ENCODE results near the gene HNRNPAB. TPM values are rescaled to one million over a fixed set of nuclear protein-coding genes. Genes with fewer than 3 reads are reported as not detected.
"Not testable (repeated sequence)": the region's sequence is repeated elsewhere in the genome, so short reads cannot be mapped to it uniquely, and the experiment has no call there.

The HNRNPAB gene
- total RNA-seq, 2 donors from 2014 or later: 66.3 to 124 TPM

DNA sequence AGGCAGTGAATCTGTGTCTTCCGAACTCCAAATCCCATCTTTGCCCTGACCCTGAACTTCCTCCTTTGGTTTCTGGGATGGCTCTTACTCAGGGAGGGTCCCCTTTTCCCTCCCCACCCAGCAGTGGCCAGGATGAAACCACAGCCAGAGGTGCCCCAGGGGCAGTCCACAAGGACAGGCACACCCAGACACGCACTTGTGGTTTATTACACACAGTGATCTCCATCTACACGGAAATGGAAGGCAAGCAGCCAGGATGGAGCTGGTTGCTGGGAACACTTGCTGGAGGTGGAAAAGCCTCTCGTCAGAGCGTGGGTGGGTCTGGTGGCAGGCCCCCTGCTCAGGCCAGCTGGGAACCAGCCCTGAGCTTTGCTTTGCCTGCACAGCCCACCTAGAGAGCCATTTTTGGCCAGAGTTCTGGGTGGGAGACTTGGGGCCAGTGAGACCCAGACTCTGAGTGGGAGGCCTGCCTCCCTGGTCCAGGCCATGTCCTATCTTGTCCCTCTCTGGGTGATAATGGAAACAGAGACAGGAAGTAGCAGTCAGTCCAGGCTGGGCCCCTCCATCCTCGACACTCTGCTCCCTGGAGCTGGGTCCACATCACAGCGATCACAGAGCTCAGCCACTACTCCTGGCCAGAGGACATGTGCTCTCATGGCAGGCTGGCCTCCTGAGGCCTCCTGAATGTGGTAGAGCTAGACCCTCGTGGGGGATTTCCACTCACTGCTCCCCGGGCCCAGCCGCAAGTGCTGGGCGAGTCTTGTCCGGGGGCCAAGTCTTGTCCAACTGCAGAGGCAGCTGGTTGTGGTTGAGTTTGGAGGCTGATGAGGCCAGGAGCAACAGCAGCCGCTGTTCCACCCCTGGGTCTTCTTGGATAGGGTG is 33.3 kb downstream of the HNRNPAB start:
- no peak overlapping the region for H3K27ac ChIP-seq
- no peak overlapping the region for H3K4me3 ChIP-seq
- no peak for ATAC-seq (ENCODE audit: insufficient number of reproducible peaks, low FRiP score, low read depth)
- TF ChIP-seq, protein P1, sequence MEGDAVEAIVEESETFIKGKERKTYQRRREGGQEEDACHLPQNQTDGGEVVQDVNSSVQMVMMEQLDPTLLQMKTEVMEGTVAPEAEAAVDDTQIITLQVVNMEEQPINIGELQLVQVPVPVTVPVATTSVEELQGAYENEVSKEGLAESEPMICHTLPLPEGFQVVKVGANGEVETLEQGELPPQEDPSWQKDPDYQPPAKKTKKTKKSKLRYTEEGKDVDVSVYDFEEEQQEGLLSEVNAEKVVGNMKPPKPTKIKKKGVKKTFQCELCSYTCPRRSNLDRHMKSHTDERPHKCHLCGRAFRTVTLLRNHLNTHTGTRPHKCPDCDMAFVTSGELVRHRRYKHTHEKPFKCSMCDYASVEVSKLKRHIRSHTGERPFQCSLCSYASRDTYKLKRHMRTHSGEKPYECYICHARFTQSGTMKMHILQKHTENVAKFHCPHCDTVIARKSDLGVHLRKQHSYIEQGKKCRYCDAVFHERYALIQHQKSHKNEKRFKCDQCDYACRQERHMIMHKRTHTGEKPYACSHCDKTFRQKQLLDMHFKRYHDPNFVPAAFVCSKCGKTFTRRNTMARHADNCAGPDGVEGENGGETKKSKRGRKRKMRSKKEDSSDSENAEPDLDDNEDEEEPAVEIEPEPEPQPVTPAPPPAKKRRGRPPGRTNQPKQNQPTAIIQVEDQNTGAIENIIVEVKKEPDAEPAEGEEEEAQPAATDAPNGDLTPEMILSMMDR (IDR thresholded peaks at IDR 0.05): no peak
- no peaks in the 10 kb centered on the region for H3K9me3 ChIP-seq
- no peaks in the 10 kb centered on the region for H3K36me3 ChIP-seq
- H3K4me1 ChIP-seq (ENCODE audit: control insufficient read depth in 1 of 2, low read depth in 2 of 2): peaks cover 3 to 9% of the 10 kb centered on the region in 2 donors
- no peak for DNase-seq (ENCODE audit: low spot score)
- no peaks in the 10 kb centered on the region for H3K27me3 ChIP-seq (replicated peaks; ENCODE audit: insufficient read depth)

DNA sequence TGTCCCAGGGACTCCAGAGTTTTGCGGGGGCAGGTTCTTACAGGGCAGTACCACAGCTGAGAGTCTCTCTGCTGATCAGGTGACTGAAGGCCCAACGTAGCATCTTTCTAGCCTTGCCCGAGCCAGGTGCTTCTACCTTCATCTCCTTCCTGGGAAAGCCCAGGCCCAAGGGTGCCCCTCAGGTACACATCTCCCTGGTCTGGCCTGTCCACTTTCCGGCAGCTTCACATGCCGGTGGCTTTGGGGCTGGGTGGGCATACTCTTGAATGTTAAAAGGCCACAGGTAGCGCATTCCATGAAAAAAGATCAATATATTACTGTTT is 33.9 kb downstream of the HNRNPAB start:
- Histone ChIP-seq H3K4me1 (ENCODE audit: control insufficient read depth in 1 of 2, low read depth in 2 of 2) (peaks cover 3 to 9% of the 10 kb centered on the region in 2 donors), H3K9me3 (no peaks in the 10 kb centered on the region), H3K36me3 (no peaks in the 10 kb centered on the region), H3K4me3 (no peak overlapping the region), H3K27me3 (replicated peaks; ENCODE audit: insufficient read depth) (no peaks in the 10 kb centered on the region), H3K27ac (no peak overlapping the region)
- ATAC-seq (ENCODE audit: insufficient number of reproducible peaks, low FRiP score, low read depth) (no peak), DNase-seq (ENCODE audit: low spot score) (no peak)
- TF ChIP-seq, protein P1 (IDR thresholded peaks at IDR 0.05): no peak

DNA sequence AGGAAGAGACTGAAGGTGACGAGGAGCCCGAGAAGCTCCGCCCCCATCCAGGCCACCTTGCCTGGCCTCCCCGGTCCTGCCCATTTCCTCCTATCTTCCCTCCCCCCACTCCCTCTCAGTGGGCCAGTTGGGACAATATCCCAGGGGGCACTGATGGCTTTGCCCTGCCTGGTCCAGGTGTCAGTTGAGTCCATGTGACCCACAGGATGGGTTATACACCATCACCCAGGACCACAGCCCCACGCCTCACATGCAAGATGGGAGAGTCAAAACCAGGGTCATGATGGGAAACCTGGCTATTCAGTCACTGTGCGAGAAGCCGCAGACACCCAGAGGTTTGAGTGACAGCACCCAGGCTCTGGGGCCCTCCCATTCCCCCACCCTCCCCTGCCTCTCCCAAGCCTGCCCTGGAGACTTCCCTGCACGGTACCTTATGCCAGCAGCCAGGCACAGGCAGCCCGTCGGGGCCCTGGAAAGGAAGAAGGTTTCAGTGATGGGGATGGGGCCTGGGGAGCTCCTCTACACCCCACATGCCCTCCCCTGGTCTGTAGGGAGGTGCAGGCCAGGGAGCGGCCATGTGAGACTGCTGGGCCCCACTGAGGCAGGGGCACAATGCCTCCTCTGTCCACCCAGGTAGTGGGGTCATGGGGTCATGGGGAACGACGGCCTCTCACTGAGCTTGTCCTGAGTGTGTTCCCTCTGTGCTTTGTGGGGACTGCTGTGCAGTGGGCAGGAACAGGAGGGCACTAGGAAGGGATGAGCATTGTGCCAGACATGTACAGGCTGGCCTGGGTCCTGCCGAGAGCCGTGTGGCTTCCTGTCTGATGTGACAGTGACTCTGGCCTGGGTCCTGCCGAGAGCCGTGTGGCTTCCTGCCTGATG is 34.6 kb downstream of the HNRNPAB start:
- Histone ChIP-seq H3K9me3 (no peaks in the 10 kb centered on the region), H3K27me3 (replicated peaks; ENCODE audit: insufficient read depth) (no peaks in the 10 kb centered on the region), H3K4me3 (no peak overlapping the region), H3K36me3 (no peaks in the 10 kb centered on the region), H3K4me1 (ENCODE audit: control insufficient read depth in 1 of 2, low read depth in 2 of 2) (peaks cover 3 to 9% of the 10 kb centered on the region in 2 donors), H3K27ac (no peak overlapping the region)
- DNase-seq (ENCODE audit: low spot score) (no peak), ATAC-seq (ENCODE audit: insufficient number of reproducible peaks, low FRiP score, low read depth) (no peak)
- TF ChIP-seq, protein P1 (IDR thresholded peaks at IDR 0.05): no peak

DNA sequence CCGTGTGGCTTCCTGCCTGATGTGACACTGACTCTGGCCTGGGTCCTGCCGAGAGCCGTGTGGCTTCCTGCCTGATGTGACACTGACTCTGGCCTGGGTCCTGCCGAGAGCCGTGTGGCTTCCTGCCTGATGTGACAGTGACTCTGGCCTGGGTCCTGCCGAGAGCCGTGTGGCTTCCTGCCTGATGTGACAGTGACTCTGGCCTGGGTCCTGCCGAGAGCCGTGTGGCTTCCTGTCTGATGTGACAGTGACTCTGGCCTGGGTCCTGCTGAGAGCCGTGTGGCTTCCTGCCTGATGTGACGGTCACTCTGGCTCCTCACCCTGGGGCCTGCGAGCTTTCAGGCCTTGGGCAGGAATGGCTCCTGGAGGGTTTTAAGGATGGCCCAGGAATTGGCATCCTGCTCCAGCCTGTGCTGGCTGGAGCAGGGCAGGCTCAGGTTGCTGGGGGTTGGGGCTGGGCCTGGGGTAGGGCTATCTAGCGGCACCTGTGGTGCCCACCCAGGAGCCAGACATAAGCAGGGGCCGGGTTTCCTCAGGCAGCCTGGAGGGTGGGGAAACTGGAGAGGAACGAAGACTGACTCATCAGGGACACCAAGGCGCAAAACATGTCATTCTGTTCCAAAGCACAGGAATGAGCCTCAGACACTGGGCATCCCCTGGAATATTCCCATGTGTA is 35.4 kb downstream of the HNRNPAB start:
- not testable (repeated sequence) for DNase-seq (ENCODE audit: low spot score); H3K27ac ChIP-seq; H3K36me3 ChIP-seq; H3K4me3 ChIP-seq; H3K27me3 ChIP-seq (replicated peaks; ENCODE audit: insufficient read depth); H3K9me3 ChIP-seq; H3K4me1 ChIP-seq (ENCODE audit: control insufficient read depth in 1 of 2, low read depth in 2 of 2); ATAC-seq (ENCODE audit: insufficient number of reproducible peaks, low FRiP score, low read depth)

DNA sequence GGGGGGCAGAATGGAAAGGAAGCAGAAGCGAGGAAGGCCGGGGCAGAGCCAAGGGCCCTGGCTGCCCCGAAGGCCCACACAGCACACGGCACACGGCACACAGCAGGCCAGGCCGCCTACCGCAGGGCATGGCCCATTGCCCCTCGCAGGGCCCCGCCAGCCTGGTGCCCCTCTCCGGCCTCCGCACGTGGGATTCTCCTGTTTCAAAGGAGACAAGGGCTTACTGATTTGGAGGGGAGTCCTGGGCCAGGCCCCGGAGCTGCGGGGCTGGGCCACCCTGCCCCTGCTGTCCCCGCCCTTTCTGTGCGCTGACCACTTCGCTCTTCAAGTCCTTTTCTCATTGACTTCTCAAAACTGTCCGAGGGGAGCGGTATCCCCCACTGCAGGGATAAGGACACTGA is 36.0 kb downstream of the HNRNPAB start:
- no peak overlapping the region for H3K4me3 ChIP-seq
- no peaks in the 10 kb centered on the region for H3K36me3 ChIP-seq
- DNase-seq (ENCODE audit: low spot score) (no peak), ATAC-seq (ENCODE audit: insufficient number of reproducible peaks, low FRiP score, low read depth) (no peak)
- peaks cover 3 to 9% of the 10 kb centered on the region in 2 donors for H3K4me1 ChIP-seq (ENCODE audit: control insufficient read depth in 1 of 2, low read depth in 2 of 2)
- no peaks in the 10 kb centered on the region for H3K9me3 ChIP-seq
- no peaks in the 10 kb centered on the region for H3K27me3 ChIP-seq (replicated peaks; ENCODE audit: insufficient read depth)
- TF ChIP-seq, protein P1 (IDR thresholded peaks at IDR 0.05): no peak
- no peak overlapping the region for H3K27ac ChIP-seq
